ENCODE data around the gene JARID2. TPM values are rescaled to one million over a fixed set of nuclear protein-coding genes. Genes with fewer than 3 reads are reported as not detected.

Gene JARID2
- total and polyA plus RNA-seq, 2 of the 13 experiments (the other 11 are each of a cell fraction or from before 2014, with no cell fraction given): 7.5 to 10.3 TPM

GRCh38 chr6:15248451-15249370 is 2.8 kb downstream of the JARID2 start (continued):
- 0 out of 2 replicates have a peak, but pooled peaks have one; percentile 66 for TF ChIP-seq AKAP8 (CRISPR knock-in tag; IDR thresholded peaks at IDR 0.05)
- peak in 1 of 2 experiments; percentile 27; a peak in 2 of 4 replicates for TF ChIP-seq HMGXB4 (CRISPR knock-in tag; IDR thresholded peaks at IDR 0.05; ENCODE audit: borderline replicate concordance in 1 of 2, low read depth in 1 of 2)
- peak; percentile 36 for TF ChIP-seq HNRNPLL (IDR thresholded peaks at IDR 0.05; ENCODE audit: low read depth, low read length, poor library complexity, severe bottlenecking)
- TF ChIP-seq ZBED4 (CRISPR knock-in tag; IDR thresholded peaks at IDR 0.05; ENCODE audit: borderline replicate concordance): no peak
- no peak for TF ChIP-seq ZNF224 (CRISPR knock-in tag; IDR thresholded peaks at IDR 0.05)
- no peak for TF ChIP-seq ZNF513 (CRISPR knock-in tag; conservative IDR thresholded peaks at IDR 0.05)
- 0 out of 2 replicates have a peak, but pooled peaks have one; percentile 51 for TF ChIP-seq TMF1 (CRISPR knock-in tag; IDR thresholded peaks at IDR 0.05; ENCODE audit: low read depth)
- TF ChIP-seq BCLAF1 (IDR thresholded peaks at IDR 0.05): no peak
- no peak for TF ChIP-seq ZNF564 (CRISPR knock-in tag; IDR thresholded peaks at IDR 0.05)
- TF ChIP-seq MBNL3 (CRISPR knock-in tag; conservative IDR thresholded peaks at IDR 0.05): no peak
- no peak for TF ChIP-seq PHB2 (IDR thresholded peaks at IDR 0.05; ENCODE audit: partially characterized antibody)
- 0 out of 2 replicates have a peak, but pooled peaks have one; percentile 33 for TF ChIP-seq PHF20 (CRISPR knock-in tag; IDR thresholded peaks at IDR 0.05)
- TF ChIP-seq PAWR (CRISPR knock-in tag; IDR thresholded peaks at IDR 0.05; ENCODE audit: borderline replicate concordance): no peak
- TF ChIP-seq TOE1 (CRISPR knock-in tag; IDR thresholded peaks at IDR 0.05): no peak

Data from HepG2 (cell line).